Activated CD8-positive, alpha-beta T cell treated with anti-CD3 and anti-CD28 coated beads for 36 hours (primary cell): ENCODE measurements around the gene NABP2. TPM values are rescaled to one million over a fixed set of nuclear protein-coding genes. Genes with fewer than 3 reads are reported as not detected.

Experiments used
- ATAC-seq: fragments of 200-7000 bp; cut with Tn5 transposase; one replicate; pipeline ENCODE4 v1.10.0; 2021; ENCODE audit warnings: mild to moderate bottlenecking, moderate library complexity
- CTCF ChIA-PET: fragments of 350-600 bp; sonication (Branson Sonifier 250); formaldehyde crosslinking; loops from one replicate; lab custom pipeline; 2021; ENCODE audit warnings: antibody characterized with exemption; lab: Charles Lee
- POLR2A ChIA-PET: fragments of 350-600 bp; sonication (Branson Sonifier 250); formaldehyde crosslinking; loops from one replicate; lab custom pipeline; 2021; ENCODE audit warnings: antibody characterized with exemption; lab: Charles Lee
- DNase-seq: peaks from one replicate; pipeline ENCODE4 v3.0.0-alpha.2; 2020
- H3K27ac Mint-ChIP-seq: one replicate; pipeline ENCODE4 v1.8.0; 2021; ENCODE audit warnings: mild to moderate bottlenecking, mixed read lengths
- H3K27me3 Mint-ChIP-seq: one replicate; pipeline ENCODE4 v1.8.0; 2021; ENCODE audit warnings: mixed read lengths
- H3K36me3 Mint-ChIP-seq: one replicate; pipeline ENCODE4 v1.8.0; 2021; ENCODE audit warnings: low read depth, mixed read lengths
- H3K4me1 Mint-ChIP-seq: one replicate; pipeline ENCODE4 v1.8.0; 2021; ENCODE audit warnings: low read depth, mixed read lengths
- H3K4me3 Mint-ChIP-seq: one replicate; pipeline ENCODE4 v1.8.0; 2021; ENCODE audit warnings: mild to moderate bottlenecking, moderate library complexity, mixed read lengths
- H3K9me3 Mint-ChIP-seq: one replicate; pipeline ENCODE4 v1.8.0; 2021; ENCODE audit warnings: mixed read lengths
- intact Hi-C: fragments of 100-400 bp; cut with micrococcal nuclease; formaldehyde crosslinking; loops from one replicate; pipeline ENCODE4 v1.10.0; 2022
- total RNA-seq, 2 experiments: library from RNA; stranded (reverse); gene quantifications; one replicate each; pipeline ENCODE4 v1.2.3, GENCODE V29; 2021
- TF ChIP-seq, protein P1 (sequence below): fragments of 200-600 bp; IDR thresholded peaks from one replicate; pipeline ENCODE4 v1.8.0; 2022; ENCODE audit warnings: antibody characterized with exemption, mild to moderate bottlenecking

The NABP2 gene
- total RNA-seq, 2 experiments from 2014 or later = 58.7 to 60.2 TPM

DNA sequence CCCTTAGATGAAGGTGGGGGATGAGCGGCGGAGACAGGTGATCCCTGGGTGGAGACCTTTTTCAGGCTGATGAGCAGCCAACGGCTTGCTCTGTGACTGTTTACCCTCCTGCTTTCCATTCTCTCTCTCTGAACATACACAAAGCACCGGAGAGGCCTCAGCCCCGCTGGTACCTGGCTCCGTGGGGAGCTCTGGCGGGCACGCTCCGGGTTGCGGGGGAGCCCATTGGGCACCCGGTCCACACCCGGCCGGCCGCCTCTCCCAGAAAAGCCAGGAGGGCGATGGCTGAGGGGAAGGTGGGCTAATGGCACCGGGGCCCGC is 35.4 kb upstream of the NABP2 start:
- ATAC-seq = no peak
- Mint-ChIP-seq H3K4me3 (peak overlapping the region; percentile 92), H3K27ac (peak overlapping the region; percentile 91), H3K4me1 (peaks cover 40% of the 10 kb centered on the region), H3K27me3 (peaks cover 2% of the 10 kb centered on the region), H3K36me3 (peaks cover 36% of the 10 kb centered on the region), H3K9me3 (no peaks in the 10 kb centered on the region)
- TF ChIP-seq, protein P1, sequence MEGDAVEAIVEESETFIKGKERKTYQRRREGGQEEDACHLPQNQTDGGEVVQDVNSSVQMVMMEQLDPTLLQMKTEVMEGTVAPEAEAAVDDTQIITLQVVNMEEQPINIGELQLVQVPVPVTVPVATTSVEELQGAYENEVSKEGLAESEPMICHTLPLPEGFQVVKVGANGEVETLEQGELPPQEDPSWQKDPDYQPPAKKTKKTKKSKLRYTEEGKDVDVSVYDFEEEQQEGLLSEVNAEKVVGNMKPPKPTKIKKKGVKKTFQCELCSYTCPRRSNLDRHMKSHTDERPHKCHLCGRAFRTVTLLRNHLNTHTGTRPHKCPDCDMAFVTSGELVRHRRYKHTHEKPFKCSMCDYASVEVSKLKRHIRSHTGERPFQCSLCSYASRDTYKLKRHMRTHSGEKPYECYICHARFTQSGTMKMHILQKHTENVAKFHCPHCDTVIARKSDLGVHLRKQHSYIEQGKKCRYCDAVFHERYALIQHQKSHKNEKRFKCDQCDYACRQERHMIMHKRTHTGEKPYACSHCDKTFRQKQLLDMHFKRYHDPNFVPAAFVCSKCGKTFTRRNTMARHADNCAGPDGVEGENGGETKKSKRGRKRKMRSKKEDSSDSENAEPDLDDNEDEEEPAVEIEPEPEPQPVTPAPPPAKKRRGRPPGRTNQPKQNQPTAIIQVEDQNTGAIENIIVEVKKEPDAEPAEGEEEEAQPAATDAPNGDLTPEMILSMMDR = no peak
- intact Hi-C loops = loop anchor here (2.0 kb wide), 1 partner anchor 70 kb away; the partner anchor contains the start of gene ZC3H10
- POLR2A ChIA-PET = interaction anchor here (0.6 to 5.7 kb wide), 18 partner anchors 9 to 367 kb away, joined by 3 to 68 read pairs (median 7); partner anchors contain the start of genes ANKRD52, COQ10A, ESYT1 and MYL6
- no peak for DNase-seq
- CTCF ChIA-PET = interaction anchor here (0.8 to 5.8 kb wide), 33 partner anchors 8 to 449 kb away, joined by 3 to 110 read pairs (median 6); partner anchors contain the start of genes ANKRD52, CNPY2, ERBB3 and ESYT1

DNA sequence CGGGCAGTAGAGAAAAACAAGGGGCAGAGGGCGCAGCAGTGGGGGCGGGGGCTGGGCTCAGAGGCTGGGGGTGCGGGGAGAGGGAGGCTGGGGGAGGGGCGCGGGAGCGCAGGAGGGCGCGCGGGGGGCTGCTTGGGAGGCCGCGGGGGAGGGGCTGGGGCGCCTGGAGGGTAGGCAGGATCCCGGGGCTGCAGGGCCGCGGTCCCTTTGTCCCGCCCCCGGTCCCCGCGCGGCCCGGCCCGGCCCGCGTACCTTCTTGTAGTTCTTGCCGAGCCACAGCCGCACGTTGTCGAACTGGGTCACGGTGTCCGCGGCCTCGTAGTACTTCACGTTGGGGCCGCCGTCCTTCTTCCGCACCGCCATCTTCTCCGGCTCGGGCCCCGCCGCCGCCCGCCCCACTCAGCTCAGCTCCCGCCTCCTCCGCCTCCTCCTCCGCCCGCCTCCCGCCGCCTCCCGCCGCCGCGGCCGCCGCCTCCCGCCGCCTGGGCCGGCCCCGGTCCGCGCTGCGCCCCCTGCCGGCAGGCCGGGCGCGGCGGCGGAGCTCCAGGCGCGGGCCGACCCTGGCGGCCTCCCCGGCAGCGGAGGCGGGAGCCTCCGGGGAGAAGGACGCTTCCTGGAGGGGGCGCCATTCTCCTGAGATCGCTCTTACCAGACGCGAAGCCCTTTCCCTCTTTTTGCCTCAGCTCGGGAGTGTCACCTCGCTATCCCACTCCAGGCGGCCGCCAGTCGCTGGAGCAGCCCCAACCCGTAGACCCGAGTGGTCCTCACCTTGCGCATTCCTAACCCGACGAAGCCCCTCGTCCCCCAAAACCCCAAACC is 34.8 kb upstream of the NABP2 start, which contains the start of gene SMARCC2:
TSS of gene SMARCC2 (minus strand) at position 385 of the 819 bp plus-strand sequence. CDS start at position 363, 22 bp downstream.
- peak within 1 kb of the TSS; percentile 98 for H3K27ac Mint-ChIP-seq
- DNase-seq = peak; percentile 91
- peaks cover 40% of the 10 kb centered on the region for H3K4me1 Mint-ChIP-seq
- TF ChIP-seq, protein P1 = peak; percentile 76
- H3K9me3 Mint-ChIP-seq = no peaks in the 10 kb centered on the region
- H3K27me3 Mint-ChIP-seq = peaks cover 2% of the 10 kb centered on the region
- peaks cover 32% of the 10 kb centered on the region for H3K36me3 Mint-ChIP-seq
- intact Hi-C loops = loop anchor here (2.0 kb wide), 1 partner anchor 71 kb away; the partner anchor contains the start of gene ZC3H10
- peak within 1 kb of the TSS; percentile 92 for H3K4me3 Mint-ChIP-seq
- POLR2A ChIA-PET = interaction anchor here (0.6 to 5.7 kb wide), 27 partner anchors 8 to 406 kb away, joined by 3 to 68 read pairs (median 5); partner anchors contain the start of genes ANKRD52, COQ10A, ESYT1 and MYL6
- ATAC-seq = peak; percentile 84
- CTCF ChIA-PET = interaction anchor here (0.6 to 5.8 kb wide), 44 partner anchors 8 to 450 kb away, joined by 3 to 110 read pairs (median 6); partner anchors contain the start of genes ANKRD52, CNPY2, ERBB3 and ESYT1

DNA sequence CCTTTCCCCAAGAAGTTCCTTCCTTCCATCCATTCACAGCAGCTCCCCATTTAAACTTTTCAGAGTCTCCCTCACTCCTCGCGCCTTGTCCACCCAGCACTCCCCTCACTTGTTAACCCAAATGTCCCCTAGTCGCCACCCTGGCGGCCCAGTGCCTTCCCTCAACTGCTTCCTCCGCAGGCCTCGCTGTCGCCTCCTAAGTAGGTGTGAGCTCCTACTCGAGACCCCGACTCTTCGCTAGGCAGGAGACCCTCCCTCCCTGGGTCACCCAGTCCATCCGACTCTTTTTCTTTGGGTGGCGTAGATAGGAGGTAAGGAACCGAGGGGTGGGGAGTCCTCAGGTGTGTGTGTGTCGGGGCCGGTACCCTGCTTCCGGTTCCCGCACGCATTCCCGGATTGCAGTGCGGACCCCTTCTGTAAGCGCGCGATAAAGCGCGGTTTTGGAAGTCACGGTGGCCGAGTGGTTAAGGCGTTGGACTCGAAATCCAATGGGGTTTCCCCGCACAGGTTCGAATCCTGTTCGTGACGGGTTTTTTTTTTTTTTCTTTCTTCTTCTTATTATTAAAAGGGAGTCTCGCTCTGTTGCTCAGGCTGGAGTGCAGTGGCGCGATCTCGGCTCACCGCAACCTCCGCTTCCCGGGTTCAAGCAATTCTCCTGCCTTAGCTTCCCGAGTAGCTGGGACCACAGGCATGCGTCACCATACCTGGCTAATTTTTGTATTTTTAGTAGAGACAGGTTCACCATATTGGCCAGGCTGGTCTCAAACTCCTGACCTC is 34.0 kb upstream of the NABP2 start:
- Mint-ChIP-seq H3K9me3 (no peaks in the 10 kb centered on the region), H3K27me3 (peaks cover 2% of the 10 kb centered on the region), H3K4me3 (peak overlapping the region; percentile 92), H3K4me1 (peaks cover 35% of the 10 kb centered on the region), H3K36me3 (peaks cover 24% of the 10 kb centered on the region), H3K27ac (peak overlapping the region; percentile 98)
- TF ChIP-seq, protein P1 = peak; percentile 37
- DNase-seq (peak; percentile 89), ATAC-seq (peak; percentile 51)
- ChIA-PET CTCF (interaction anchor here (0.7 to 5.8 kb wide), 37 partner anchors 8 to 451 kb away, joined by 3 to 110 read pairs (median 6); partner anchors contain the start of genes ANKRD52, ERBB3, ESYT1 and IL23A), POLR2A (interaction anchor here (0.6 to 5.7 kb wide), 23 partner anchors 9 to 407 kb away, joined by 3 to 68 read pairs (median 6); partner anchors contain the start of genes ANKRD52, ESYT1, MYL6 and MYL6B)
- intact Hi-C loops = loop anchor here (2.0 to 5.0 kb wide), 3 partner anchors 35 to 71 kb away; partner anchors contain the start of genes ANKRD52, NABP2 and ZC3H10

DNA sequence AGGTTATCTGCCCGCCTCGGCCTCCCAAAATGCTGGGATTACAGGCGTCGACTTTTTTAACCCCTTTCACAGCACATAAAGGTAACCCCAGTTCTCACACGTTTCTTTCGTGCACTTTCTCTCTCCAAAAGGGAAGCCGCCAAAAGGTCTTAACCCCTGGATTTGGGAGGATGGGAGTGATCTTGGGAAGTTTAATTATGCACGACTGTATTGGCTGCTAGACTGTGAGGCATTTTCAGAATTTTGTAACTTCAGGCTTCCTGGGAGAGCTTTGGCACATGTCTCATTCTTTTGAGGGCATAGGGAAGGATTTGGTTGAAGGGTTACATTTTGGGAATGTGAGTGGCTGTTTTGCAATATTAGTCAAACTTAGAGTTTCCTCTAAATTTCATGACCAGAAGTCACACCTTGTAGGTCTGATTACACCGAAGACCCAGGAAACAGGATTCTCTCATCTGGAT is 33.4 kb upstream of the NABP2 start:
- DNase-seq (no peak), ATAC-seq (no peak)
- H3K36me3 Mint-ChIP-seq = peaks cover 23% of the 10 kb centered on the region
- intact Hi-C loops = loop anchor here (2.0 to 5.0 kb wide), 2 partner anchors 34 to 67 kb away; partner anchors contain the start of genes ANKRD52 and NABP2
- no peaks in the 10 kb centered on the region for H3K9me3 Mint-ChIP-seq
- peak overlapping the region; percentile 98 for H3K27ac Mint-ChIP-seq
- ChIA-PET POLR2A (interaction anchor here (3.0 to 5.7 kb wide), 4 partner anchors 26 to 72 kb away, joined by 17 to 68 read pairs (median 20); partner anchors contain the start of genes MYL6, RNF41, RPL41 and ZC3H10), CTCF (interaction anchor here (1.0 to 5.8 kb wide), 11 partner anchors 13 to 451 kb away, joined by 3 to 110 read pairs (median 16); partner anchors contain the start of genes ANKRD52, ESYT1, RNF41 and ZC3H10)
- TF ChIP-seq, protein P1 = no peak
- peaks cover 2% of the 10 kb centered on the region for H3K27me3 Mint-ChIP-seq
- peaks cover 34% of the 10 kb centered on the region for H3K4me1 Mint-ChIP-seq
- peak overlapping the region; percentile 92 for H3K4me3 Mint-ChIP-seq
